HG03378 (cell line): Measurements from ENCODE around the gene PAF1.

Experiments used
- ATAC-seq: cut with Tn5 transposase; IDR thresholded peaks from one replicate; pipeline ENCODE4 v1.9.1; 2021; ENCODE audit warnings: mild to moderate bottlenecking, moderate library complexity; ENCODE audit not compliant: unreplicated experiment

The PAF1 gene

GRCh38 chr19:39406656-39407409 is 15.9 kb upstream of the PAF1 start, which contains the start of gene ZFP36:
ZFP36 (plus strand) TSS chr19:39406847; CDS start chr19:39406905, 58 bp downstream.
- no peak for ATAC-seq

GRCh38 chr19:39405958-39406655 is 15.2 kb upstream of the PAF1 start:
- no peak for ATAC-seq

- ATAC-seq: no peak
Measured at GRCh38 chr19:39405261-39405957, 14.5 kb upstream of the PAF1 start.

DNA sequence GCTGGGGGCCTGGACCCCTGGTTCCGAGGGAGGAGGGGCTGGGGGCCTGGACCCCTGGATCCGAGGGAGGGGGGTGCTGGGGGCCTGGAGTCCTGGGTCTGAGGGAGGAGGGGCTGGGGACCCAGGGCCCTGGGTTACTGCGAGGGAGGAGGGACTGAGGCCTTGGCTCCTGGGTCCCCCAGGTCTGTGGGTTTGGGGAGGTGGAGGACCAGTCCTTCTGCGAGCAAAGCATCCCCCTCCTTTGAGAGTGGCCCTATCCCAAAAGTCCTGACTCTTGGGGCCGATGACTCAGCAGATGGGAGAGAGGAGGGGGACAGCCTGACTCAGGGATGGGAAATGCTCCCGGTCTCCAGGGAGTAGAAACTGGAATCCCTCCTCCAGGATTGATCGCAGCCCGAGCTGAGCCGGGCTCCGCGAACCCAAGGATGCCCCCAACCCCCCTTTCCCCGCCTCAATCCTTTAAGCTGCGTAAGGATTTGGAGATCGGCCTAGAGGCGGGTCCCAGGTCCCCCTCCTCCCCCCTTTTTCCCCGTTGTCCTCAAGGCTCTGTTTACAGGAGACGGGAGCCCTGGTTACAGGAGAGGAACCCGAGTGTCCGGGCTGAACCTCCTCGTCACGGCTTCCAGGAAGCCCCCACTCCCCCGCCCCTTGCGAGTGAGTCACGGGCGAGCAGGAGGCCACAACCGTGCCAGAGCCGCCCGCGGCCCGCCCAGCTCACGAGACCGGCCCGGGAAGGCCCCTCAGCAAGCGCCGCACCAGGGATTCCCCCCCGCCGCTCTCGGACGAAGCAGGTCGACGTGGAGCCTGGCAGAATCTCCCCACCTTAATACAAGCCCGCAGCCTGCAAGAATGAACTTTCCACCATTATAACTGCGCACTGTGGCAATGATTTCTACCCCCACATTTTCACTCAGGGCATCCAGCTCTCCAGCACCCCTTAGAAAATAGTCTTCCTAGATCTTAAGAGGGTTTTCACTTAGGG is 12.7 kb upstream of the PAF1 start:
- ATAC-seq: peak; percentile 23

- ATAC-seq: peak; percentile 14
Measured at GRCh38 chr19:39402346-39403300, 11.7 kb upstream of the PAF1 start.

GRCh38 chr19:39401549-39402345 is 10.8 kb upstream of the PAF1 start:
- ATAC-seq: peak; percentile 20

- ATAC-seq: no peak
Measured at GRCh38 chr19:39401070-39401548, 10.2 kb upstream of the PAF1 start.

GRCh38 chr19:39400061-39400460 is 9.2 kb upstream of the PAF1 start:
- no peak for ATAC-seq

DNA sequence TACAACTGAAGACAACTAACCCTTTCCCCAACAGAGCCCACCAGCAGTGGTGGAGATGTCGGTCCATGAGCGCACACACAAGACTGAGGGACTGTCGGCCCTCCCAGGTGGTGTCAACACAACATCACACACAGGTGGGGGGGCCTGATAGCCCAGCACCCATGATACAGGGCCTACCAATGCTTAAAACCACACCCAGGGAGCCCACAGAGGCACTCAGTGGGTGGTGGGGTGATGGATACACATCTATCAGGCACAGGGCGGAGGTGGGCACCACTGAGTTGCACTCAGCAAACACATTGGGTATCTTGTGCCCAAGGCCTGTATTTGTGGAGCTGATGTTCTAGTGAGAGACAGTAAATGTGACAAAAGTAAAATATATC is 8.8 kb upstream of the PAF1 start:
- no peak for ATAC-seq

GRCh38 chr19:39398297-39398864 is 7.5 kb upstream of the PAF1 start:
- ATAC-seq: no peak

GRCh38 chr19:39397360-39398296 is 6.7 kb upstream of the PAF1 start:
- ATAC-seq: no peak

DNA sequence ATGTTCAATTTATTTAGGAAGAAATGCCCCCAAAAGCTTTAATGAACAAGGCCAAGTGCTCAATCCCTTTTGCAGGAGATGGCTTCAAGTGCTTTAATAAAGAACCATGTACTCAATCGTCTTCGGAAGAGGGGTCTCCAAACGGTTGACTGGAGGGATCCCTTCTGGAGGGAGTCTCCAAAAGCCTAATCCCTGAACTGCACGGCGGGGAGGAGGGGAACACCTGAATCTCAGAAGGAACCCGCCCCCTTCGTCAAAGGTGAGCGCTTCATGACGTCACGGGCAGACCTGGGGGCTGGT is 505 bp downstream of the PAF1 start:
- no peak for ATAC-seq

GRCh38 chr19:39389631-39390414 is 1.1 kb downstream of the PAF1 start:
- ATAC-seq: no peak

DNA sequence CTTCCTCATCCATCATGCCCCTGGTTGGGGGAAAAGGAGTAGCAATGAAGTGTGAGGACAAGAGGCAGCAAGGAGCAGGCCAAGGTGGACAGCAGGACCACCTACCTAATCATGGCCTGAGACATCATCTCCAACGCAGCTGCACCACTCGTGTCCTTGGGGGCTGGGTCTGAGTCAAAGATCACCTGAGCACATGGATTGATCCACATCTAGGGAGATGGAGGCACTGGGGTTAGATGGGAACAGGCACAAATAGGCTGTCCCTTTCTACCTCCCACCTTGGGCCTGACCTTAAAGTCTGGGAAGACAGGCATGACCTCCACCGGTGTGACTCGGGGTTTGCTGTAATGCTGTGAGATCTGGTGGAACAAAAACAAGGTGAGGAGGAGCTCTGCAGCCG is 2.2 kb downstream of the PAF1 start:
- ATAC-seq: no peak

- ATAC-seq: no peak
Measured at GRCh38 chr19:39386557-39386956, 4.3 kb downstream of the PAF1 start.

GRCh38 chr19:39385629-39386411 is 5.1 kb downstream of the PAF1 start:
- no peak for ATAC-seq
